ENCODE results near the gene NEMP1.

DNA sequence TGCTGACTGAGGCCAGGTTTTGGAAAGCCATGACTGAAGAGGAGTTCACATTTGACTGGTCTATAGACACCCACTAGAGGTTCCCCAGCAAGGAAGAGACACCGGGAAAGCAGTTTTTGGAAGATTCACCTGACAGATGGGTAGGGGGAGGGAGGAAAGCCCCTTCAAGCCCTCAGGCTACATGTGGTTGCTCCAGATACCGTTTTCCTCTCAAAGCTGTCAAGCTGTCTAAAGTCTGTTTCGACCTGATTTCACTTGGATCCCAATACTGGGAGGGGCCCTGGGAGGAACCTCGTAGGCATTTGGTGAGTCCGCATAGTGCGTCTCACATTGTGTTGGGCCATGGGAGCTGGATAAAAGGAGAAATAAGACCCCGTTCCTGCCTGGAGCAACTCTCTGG lies 48.0 kb upstream of the NEMP1 start:
- TF ChIP-seq EZH2 (IDR thresholded peaks at IDR 0.05; ENCODE audit: insufficient read depth, poor library complexity, severe bottlenecking): no peak
- TF ChIP-seq EZH2phosphoT487 (IDR thresholded peaks at IDR 0.05; ENCODE audit: insufficient read depth, low read depth): no peak
